NCI-H2196 treated with DMSO at 0.1 percent for 48 hours (cell line): ENCODE measurements around the gene P3H1.

ENCODE experiments used
- DNase-seq: peaks from one replicate; lab custom pipeline; 2025; ENCODE audit not compliant: unreplicated experiment; lab: John Stamatoyannopoulos, UW

Gene P3H1

GRCh38 chr1:42745851-42746250 is 21.0 kb downstream of the P3H1 start:
- no peak for DNase-seq

GRCh38 chr1:42744148-42744413 is 22.7 kb downstream of the P3H1 start:
- DNase-seq = no peak

- no peak for DNase-seq
Observed at GRCh38 chr1:42743317-42744147, 23.3 kb downstream of the P3H1 start.

- no peak for DNase-seq
Observed at GRCh38 chr1:42742617-42743316, 24.1 kb downstream of the P3H1 start.

GRCh38 chr1:42742141-42742540 is 24.7 kb downstream of the P3H1 start:
- DNase-seq = no peak

- no peak for DNase-seq
Observed at GRCh38 chr1:42741706-42742105, 25.1 kb downstream of the P3H1 start.

- no peak for DNase-seq
Observed at GRCh38 chr1:42740851-42741580, 25.8 kb downstream of the P3H1 start.

- DNase-seq = no peak
Observed at GRCh38 chr1:42739753-42740700, 26.8 kb downstream of the P3H1 start, which contains the start of gene CLDN19. CLDN19 (minus strand) TSS chr1:42740236; CDS start chr1:42740063, 173 bp downstream.

- no peak for DNase-seq
Observed at GRCh38 chr1:42738678-42739226, 28.1 kb downstream of the P3H1 start.

GRCh38 chr1:42737986-42738677 is 28.7 kb downstream of the P3H1 start:
- DNase-seq = no peak

GRCh38 chr1:42737257-42737656 is 29.6 kb downstream of the P3H1 start:
- DNase-seq = peak; percentile 76

- no peak for DNase-seq
Observed at GRCh38 chr1:42736571-42737200, 30.1 kb downstream of the P3H1 start.

- DNase-seq = no peak
Observed at GRCh38 chr1:42736152-42736551, 30.7 kb downstream of the P3H1 start.

GRCh38 chr1:42735477-42736105 is 31.2 kb downstream of the P3H1 start:
- DNase-seq = no peak

GRCh38 chr1:42735056-42735455 is 31.8 kb downstream of the P3H1 start:
- no peak for DNase-seq

- DNase-seq = no peak
Observed at GRCh38 chr1:42734201-42735035, 32.4 kb downstream of the P3H1 start.

- no peak for DNase-seq
Observed at GRCh38 chr1:42733415-42734200, 33.2 kb downstream of the P3H1 start.
